ENCODE data around the gene ADISSP.

ADISSP gene

GRCh38 chr20:3766422-3767109, 987 bp downstream of the ADISSP start:
- Histone ChIP-seq H3K79me2 (ENCODE audit: control insufficient read depth, low read length) (peaks cover 43% of the 10 kb centered on the region), H4K20me1 (ENCODE audit: control insufficient read depth, insufficient read depth, low read depth, low read length) (peaks cover 8% of the 10 kb centered on the region; the same call in 1 of the 2 replicates), H3K4me3 (ENCODE audit: low read length) (peak overlapping the region; percentile 99), H3K4me1 (ENCODE audit: control insufficient read depth, low read length) (peaks cover 29% of the 10 kb centered on the region), H3K27ac (ENCODE audit: low read depth, low read length) (no peak overlapping the region), H3K9me2 (replicated peaks; ENCODE audit: control insufficient read depth, low read length) (no peaks in the 10 kb centered on the region), H3K27me3 (ENCODE audit: control insufficient read depth, low read length) (no peaks in the 10 kb centered on the region), H3K36me3 (ENCODE audit: control insufficient read depth, low read length) (peaks cover 6% of the 10 kb centered on the region), H3F3A (ENCODE audit: control insufficient read depth, insufficient read depth) (peaks cover 5% of the 10 kb centered on the region), H3K4me2 (ENCODE audit: low read length) (peak overlapping the region; percentile 100), H3K9me3 (ENCODE audit: control insufficient read depth, insufficient read depth, low read length) (no peaks in the 10 kb centered on the region)
- no peak for TF ChIP-seq EZH2phosphoT487 (IDR thresholded peaks at IDR 0.05; ENCODE audit: borderline replicate concordance, low read length)
- no peak for TF ChIP-seq CTCF (IDR thresholded peaks at IDR 0.05; ENCODE audit: low read depth, low read length, poor library complexity, severe bottlenecking)

GRCh38 chr20:3765171-3765882, 2.2 kb downstream of the ADISSP start:
- H3K79me2 ChIP-seq (ENCODE audit: control insufficient read depth, low read length): peaks cover 49% of the 10 kb centered on the region
- H3K36me3 ChIP-seq (ENCODE audit: control insufficient read depth, low read length): peaks cover 13% of the 10 kb centered on the region
- H4K20me1 ChIP-seq (ENCODE audit: control insufficient read depth, insufficient read depth, low read depth, low read length): peaks cover 8% of the 10 kb centered on the region; the same call in 1 of the 2 replicates
- no peaks in the 10 kb centered on the region for H3K9me2 ChIP-seq (replicated peaks; ENCODE audit: control insufficient read depth, low read length)
- no peaks in the 10 kb centered on the region for H3K27me3 ChIP-seq (ENCODE audit: control insufficient read depth, low read length)
- TF ChIP-seq EZH2phosphoT487 (IDR thresholded peaks at IDR 0.05; ENCODE audit: borderline replicate concordance, low read length): no peak
- no peak for TF ChIP-seq CTCF (IDR thresholded peaks at IDR 0.05; ENCODE audit: low read depth, low read length, poor library complexity, severe bottlenecking)
- no peaks in the 10 kb centered on the region for H3K9me3 ChIP-seq (ENCODE audit: control insufficient read depth, insufficient read depth, low read length)
- no peak overlapping the region for H3K27ac ChIP-seq (ENCODE audit: low read depth, low read length)
- peaks cover 29% of the 10 kb centered on the region for H3K4me1 ChIP-seq (ENCODE audit: control insufficient read depth, low read length)
- H3K4me3 ChIP-seq (ENCODE audit: low read length): no peak overlapping the region; the same call in 1 of the 2 replicates
- H3F3A ChIP-seq (ENCODE audit: control insufficient read depth, insufficient read depth): peaks cover 5% of the 10 kb centered on the region
- H3K4me2 ChIP-seq (ENCODE audit: low read length): peak overlapping the region; percentile 100

GRCh38 chr20:3764659-3765058, 2.9 kb downstream of the ADISSP start:
- Histone ChIP-seq H3K27me3 (ENCODE audit: control insufficient read depth, low read length) (no peaks in the 10 kb centered on the region), H3K9me3 (ENCODE audit: control insufficient read depth, insufficient read depth, low read length) (no peaks in the 10 kb centered on the region), H3K4me1 (ENCODE audit: control insufficient read depth, low read length) (peaks cover 29% of the 10 kb centered on the region), H3F3A (ENCODE audit: control insufficient read depth, insufficient read depth) (peaks cover 5% of the 10 kb centered on the region), H3K4me2 (ENCODE audit: low read length) (no peak overlapping the region), H3K79me2 (ENCODE audit: control insufficient read depth, low read length) (peaks cover 51% of the 10 kb centered on the region), H3K4me3 (ENCODE audit: low read length) (no peak overlapping the region), H4K20me1 (ENCODE audit: control insufficient read depth, insufficient read depth, low read depth, low read length) (peaks cover 8% of the 10 kb centered on the region; the same call in 1 of the 2 replicates), H3K9me2 (replicated peaks; ENCODE audit: control insufficient read depth, low read length) (no peaks in the 10 kb centered on the region), H3K27ac (ENCODE audit: low read depth, low read length) (no peak overlapping the region), H3K36me3 (ENCODE audit: control insufficient read depth, low read length) (peaks cover 14% of the 10 kb centered on the region)
- TF ChIP-seq EZH2phosphoT487 (IDR thresholded peaks at IDR 0.05; ENCODE audit: borderline replicate concordance, low read length): no peak
- no peak for TF ChIP-seq CTCF (IDR thresholded peaks at IDR 0.05; ENCODE audit: low read depth, low read length, poor library complexity, severe bottlenecking)

Measured in DOHH2 (cell line).